SHP77 (cell line): ENCODE measurements around the gene TRIM40.
A peak's percentile ranks its signal among the peaks of the same experiment; 100 is the strongest.

ENCODE experiments used
- DNase-seq, 2 experiments: peaks; one replicate each; lab custom pipeline; 2025; lab: John Stamatoyannopoulos, UW

Gene TRIM40

GRCh38 chr6:30147096-30147495 is 11.2 kb downstream of the TRIM40 start:
- DNase-seq = no peak

GRCh38 chr6:30149234-30149633 is 13.3 kb downstream of the TRIM40 start:
- no peak for DNase-seq

GRCh38 chr6:30149858-30150550 is 14.1 kb downstream of the TRIM40 start:
- no peak for DNase-seq

GRCh38 chr6:30150671-30151395 is 14.9 kb downstream of the TRIM40 start:
- DNase-seq = no peak

GRCh38 chr6:30151580-30151979 is 15.6 kb downstream of the TRIM40 start:
- no peak for DNase-seq

GRCh38 chr6:30152016-30152673 is 16.2 kb downstream of the TRIM40 start:
- peak in 1 of 2 experiments; percentile 13 for DNase-seq

GRCh38 chr6:30152910-30153610 is 17.1 kb downstream of the TRIM40 start:
- no peak for DNase-seq

GRCh38 chr6:30154061-30154460 is 18.1 kb downstream of the TRIM40 start:
- no peak for DNase-seq

- no peak for DNase-seq
Measured at GRCh38 chr6:30154709-30155519, 19.0 kb downstream of the TRIM40 start.

- no peak for DNase-seq
Measured at GRCh38 chr6:30155520-30156261, 19.8 kb downstream of the TRIM40 start.

- DNase-seq = peak in 1 of 2 experiments; percentile 25
Measured at GRCh38 chr6:30156262-30156599, 20.3 kb downstream of the TRIM40 start.

GRCh38 chr6:30156774-30157173 is 20.8 kb downstream of the TRIM40 start:
- DNase-seq = no peak

- DNase-seq = no peak
Measured at GRCh38 chr6:30157581-30157980, 21.6 kb downstream of the TRIM40 start.

GRCh38 chr6:30157999-30158398 is 22.1 kb downstream of the TRIM40 start:
- DNase-seq = no peak

- no peak for DNase-seq
Measured at GRCh38 chr6:30158475-30159040, 22.6 kb downstream of the TRIM40 start.

- DNase-seq = no peak
Measured at GRCh38 chr6:30160008-30160784, 24.3 kb downstream of the TRIM40 start.

- no peak for DNase-seq
Measured at GRCh38 chr6:30160785-30161531, 25.0 kb downstream of the TRIM40 start, which contains the start of gene TRIM10. TRIM10 (minus strand) TSS chr6:30161211; CDS start chr6:30160858, 353 bp downstream.

GRCh38 chr6:30162265-30163089 is 26.5 kb downstream of the TRIM40 start:
- no peak for DNase-seq
